Colon (tissue), 2 donors: ENCODE results near the gene PGBD2.
"Not testable (repeated sequence)": the region's sequence is repeated elsewhere in the genome, so short reads cannot be mapped to it uniquely, and the experiment has no call there.

Experiments used
- FAIRE-seq: peaks from 2 replicates; lab custom pipeline; 2012; peaks lifted over from hg19 to GRCh38; lab: Jason Lieb, UNC
- donor health status: control.
- donor health status: control.

The PGBD2 gene

GRCh38 chr1:248890549-248891498, 15.2 kb upstream of the PGBD2 start:
- FAIRE-seq = no peak

GRCh38 chr1:248891758-248892157, 14.3 kb upstream of the PGBD2 start:
- no peak for FAIRE-seq

- FAIRE-seq = no peak
Measured at GRCh38 chr1:248892590-248892989, 13.4 kb upstream of the PGBD2 start.

GRCh38 chr1:248894837-248895236, 11.2 kb upstream of the PGBD2 start:
- no peak for FAIRE-seq

GRCh38 chr1:248897412-248898337, 8.4 kb upstream of the PGBD2 start:
- FAIRE-seq = no peak

GRCh38 chr1:248900637-248901036, 5.4 kb upstream of the PGBD2 start:
- FAIRE-seq = no peak

GRCh38 chr1:248901578-248901977, 4.5 kb upstream of the PGBD2 start:
- no peak for FAIRE-seq

GRCh38 chr1:248904437-248905216, 1.4 kb upstream of the PGBD2 start:
- FAIRE-seq = no peak

GRCh38 chr1:248905662-248906008, 400 bp upstream of the PGBD2 start:
- no peak for FAIRE-seq

- no peak for FAIRE-seq
Measured at GRCh38 chr1:248906753-248907661, 972 bp downstream of the PGBD2 start.

- FAIRE-seq = no peak
Measured at GRCh38 chr1:248910761-248911160, 4.7 kb downstream of the PGBD2 start.

- no peak for FAIRE-seq
Measured at GRCh38 chr1:248913933-248914332, 7.9 kb downstream of the PGBD2 start.

- no peak for FAIRE-seq
Measured at GRCh38 chr1:248914796-248915381, 8.9 kb downstream of the PGBD2 start.

- FAIRE-seq = no peak
Measured at GRCh38 chr1:248918131-248918530, 12.1 kb downstream of the PGBD2 start.

GRCh38 chr1:248923352-248924338, 17.6 kb downstream of the PGBD2 start:
- no peak for FAIRE-seq

GRCh38 chr1:248924696-248925532, 18.9 kb downstream of the PGBD2 start:
- no peak for FAIRE-seq

GRCh38 chr1:248925859-248926258, 19.8 kb downstream of the PGBD2 start:
- FAIRE-seq = not testable (repeated sequence)

GRCh38 chr1:248926401-248927182, 20.6 kb downstream of the PGBD2 start:
- no peak for FAIRE-seq
